ENCODE data around the gene MMP25.

DNA sequence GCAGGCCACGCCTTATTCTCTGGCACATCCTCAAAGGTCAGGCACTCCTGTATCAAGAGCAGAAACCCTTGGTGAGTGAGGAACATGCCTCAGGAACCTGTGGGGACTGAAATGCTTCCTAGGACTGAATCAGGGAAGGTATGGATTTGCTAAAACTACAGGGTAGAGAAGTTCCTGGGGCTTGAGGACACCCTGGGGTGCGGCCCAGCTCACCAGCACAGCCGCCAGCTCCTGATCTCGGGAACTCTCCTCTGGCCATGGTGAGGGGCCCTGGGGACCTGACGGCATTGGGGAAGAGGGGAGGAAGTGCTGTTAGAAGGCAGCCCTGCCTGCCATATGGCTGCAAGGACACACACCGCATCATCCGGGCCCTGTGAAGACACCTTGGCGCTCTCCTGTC, 45.2 kb downstream of the MMP25 start:
- TF ChIP-seq POLR2AphosphoS5 (IDR thresholded peaks at IDR 0.05) = no peak
- TF ChIP-seq CTCF (IDR thresholded peaks at IDR 0.05) = no peak
- TF ChIP-seq EP300 (IDR thresholded peaks at IDR 0.05) = no peak
- no peak for TF ChIP-seq POLR2A (IDR thresholded peaks at IDR 0.05)
